NCI-H2171 (cell line): ENCODE results near the gene TANC1.
"Not testable (repeated sequence)": the region's sequence is repeated elsewhere in the genome, so short reads cannot be mapped to it uniquely, and the experiment has no call there.

Experiments used
- DNase-seq: peaks from one replicate; lab custom pipeline; 2025; lab: John Stamatoyannopoulos, UW

Gene TANC1

GRCh38 chr2:159089543-159089942 is 121.1 kb downstream of the TANC1 start:
- DNase-seq: no peak

GRCh38 chr2:159090514-159091201 is 122.2 kb downstream of the TANC1 start:
- DNase-seq: no peak

- DNase-seq: no peak
Measured at GRCh38 chr2:159091381-159091780, 122.9 kb downstream of the TANC1 start.

GRCh38 chr2:159091976-159092375 is 123.5 kb downstream of the TANC1 start:
- DNase-seq: no peak

GRCh38 chr2:159093497-159093896 is 125.1 kb downstream of the TANC1 start:
- no peak for DNase-seq

- no peak for DNase-seq
Measured at GRCh38 chr2:159094173-159094737, 125.8 kb downstream of the TANC1 start.

GRCh38 chr2:159095813-159096212 is 127.4 kb downstream of the TANC1 start:
- DNase-seq: no peak

GRCh38 chr2:159096302-159096855 is 127.9 kb downstream of the TANC1 start:
- not testable (repeated sequence) for DNase-seq

- no peak for DNase-seq
Measured at GRCh38 chr2:159096901-159097300, 128.5 kb downstream of the TANC1 start.

- DNase-seq: no peak
Measured at GRCh38 chr2:159098361-159098760, 129.9 kb downstream of the TANC1 start.

GRCh38 chr2:159098921-159099411 is 130.5 kb downstream of the TANC1 start:
- DNase-seq: no peak

GRCh38 chr2:159101755-159102489 is 133.5 kb downstream of the TANC1 start:
- no peak for DNase-seq

GRCh38 chr2:159103411-159103810 is 135.0 kb downstream of the TANC1 start:
- DNase-seq: no peak

- no peak for DNase-seq
Measured at GRCh38 chr2:159106109-159106508, 137.7 kb downstream of the TANC1 start.

GRCh38 chr2:159108181-159108893 is 139.9 kb downstream of the TANC1 start:
- DNase-seq: no peak

GRCh38 chr2:159109517-159109916 is 141.1 kb downstream of the TANC1 start:
- DNase-seq: no peak

- no peak for DNase-seq
Measured at GRCh38 chr2:159110784-159111183, 142.3 kb downstream of the TANC1 start.

GRCh38 chr2:159111346-159111927 is 143.0 kb downstream of the TANC1 start:
- DNase-seq: peak; percentile 86

GRCh38 chr2:159114835-159115234 is 146.4 kb downstream of the TANC1 start:
- DNase-seq: no peak

GRCh38 chr2:159116922-159117321 is 148.5 kb downstream of the TANC1 start:
- DNase-seq: no peak

- DNase-seq: no peak
Measured at GRCh38 chr2:159117658-159118057, 149.2 kb downstream of the TANC1 start.
